ENCODE results near the gene TMA7B.

DNA sequence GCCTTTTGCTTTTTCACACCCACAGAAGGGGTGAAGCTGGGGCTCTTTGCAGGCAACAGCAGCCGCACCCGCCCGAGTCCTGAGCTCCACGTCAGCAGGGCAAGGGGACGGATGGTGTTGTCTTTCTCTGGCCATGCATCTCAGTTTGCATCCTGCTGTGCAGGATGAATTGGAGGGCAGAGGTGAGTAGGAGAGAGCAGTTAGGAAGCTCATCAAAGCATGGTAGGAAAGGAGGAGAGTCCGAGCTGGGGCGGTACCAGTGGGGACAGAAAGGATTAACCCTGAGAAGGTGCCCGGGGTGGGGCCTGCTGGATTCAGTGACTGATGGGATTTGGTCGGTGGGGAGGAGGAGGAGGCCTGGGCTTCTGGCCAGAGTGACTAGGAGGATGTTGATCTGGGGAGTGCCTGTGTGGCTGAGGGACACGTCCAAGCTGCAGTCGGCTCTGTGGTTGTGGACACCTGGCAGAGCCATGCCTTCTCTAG, 49.1 kb downstream of the TMA7B start:
- TF ChIP-seq, protein P1, sequence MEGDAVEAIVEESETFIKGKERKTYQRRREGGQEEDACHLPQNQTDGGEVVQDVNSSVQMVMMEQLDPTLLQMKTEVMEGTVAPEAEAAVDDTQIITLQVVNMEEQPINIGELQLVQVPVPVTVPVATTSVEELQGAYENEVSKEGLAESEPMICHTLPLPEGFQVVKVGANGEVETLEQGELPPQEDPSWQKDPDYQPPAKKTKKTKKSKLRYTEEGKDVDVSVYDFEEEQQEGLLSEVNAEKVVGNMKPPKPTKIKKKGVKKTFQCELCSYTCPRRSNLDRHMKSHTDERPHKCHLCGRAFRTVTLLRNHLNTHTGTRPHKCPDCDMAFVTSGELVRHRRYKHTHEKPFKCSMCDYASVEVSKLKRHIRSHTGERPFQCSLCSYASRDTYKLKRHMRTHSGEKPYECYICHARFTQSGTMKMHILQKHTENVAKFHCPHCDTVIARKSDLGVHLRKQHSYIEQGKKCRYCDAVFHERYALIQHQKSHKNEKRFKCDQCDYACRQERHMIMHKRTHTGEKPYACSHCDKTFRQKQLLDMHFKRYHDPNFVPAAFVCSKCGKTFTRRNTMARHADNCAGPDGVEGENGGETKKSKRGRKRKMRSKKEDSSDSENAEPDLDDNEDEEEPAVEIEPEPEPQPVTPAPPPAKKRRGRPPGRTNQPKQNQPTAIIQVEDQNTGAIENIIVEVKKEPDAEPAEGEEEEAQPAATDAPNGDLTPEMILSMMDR (IDR thresholded peaks at IDR 0.05): no peak
- TF ChIP-seq ZFX (IDR thresholded peaks at IDR 0.05; ENCODE audit: borderline replicate concordance): no peak
